Measurements from ENCODE around the gene C15orf40. TPM values are rescaled to one million over a fixed set of nuclear protein-coding genes. Genes with fewer than 3 reads are reported as not detected.
A peak's percentile ranks its signal among the peaks of the same experiment; 100 is the strongest.

The C15orf40 gene
- total and polyA plus RNA-seq, 9 donors: 8.4 to 27.4 (median 18.0) TPM

DNA sequence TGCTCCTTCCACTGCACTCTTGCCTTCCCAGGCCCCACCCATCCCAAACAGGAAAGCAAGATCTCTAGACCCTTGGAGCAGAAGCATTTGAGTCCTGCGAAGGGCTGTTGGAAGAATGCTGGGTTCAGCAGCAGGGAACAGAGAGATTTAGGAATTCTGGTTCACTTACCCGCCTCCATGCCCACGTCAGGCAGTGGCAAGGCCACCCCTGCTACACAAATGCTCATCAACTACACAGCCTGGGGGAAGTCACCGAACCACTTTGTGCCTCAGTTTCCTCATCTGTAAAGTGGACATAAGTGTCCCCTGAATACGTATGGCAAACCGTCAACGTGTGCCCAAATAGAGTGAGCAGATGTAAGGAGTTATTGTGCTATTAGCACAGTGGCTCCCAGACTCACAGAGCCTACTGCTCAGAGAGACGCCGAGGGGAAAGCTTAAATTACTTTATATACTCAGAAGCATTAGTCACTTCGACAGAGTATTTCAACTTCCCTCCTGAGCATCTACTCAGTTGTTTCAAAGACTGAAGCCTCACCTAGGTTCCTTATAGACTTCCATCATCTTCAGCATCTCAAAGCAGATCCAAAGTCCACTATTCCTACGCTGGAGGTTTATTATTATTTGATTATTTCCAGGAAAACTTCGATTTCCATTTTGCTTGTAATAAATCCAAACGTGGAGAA is 59.8 kb downstream of the C15orf40 start:
- H3K27me3 ChIP-seq: no peaks in the 10 kb centered on the region
- intact Hi-C loops (cut with DNase I): no loop called here
- peak overlapping the region; percentile 31 for H3K4me3 ChIP-seq
- H3K4me1 ChIP-seq (ENCODE audit: insufficient read depth): no peaks in the 10 kb centered on the region
- TF ChIP-seq EP300 (IDR thresholded peaks at IDR 0.05) (no peak), POLR2A (IDR thresholded peaks at IDR 0.05) (no peak), CTCF (IDR thresholded peaks at IDR 0.05) (no peak)
- H3K9me3 ChIP-seq: no peaks in the 10 kb centered on the region
- H3K27ac ChIP-seq: no peak overlapping the region
- H3K36me3 ChIP-seq: no peaks in the 10 kb centered on the region
- WGBS, 3 donors: 51 to 58% (median 54%) methylated on average over 13 of the region's 13 CpGs
- no peak for DNase-seq

GRCh38 chr15:82950746-82951370 is 60.6 kb downstream of the C15orf40 start:
- no peaks in the 10 kb centered on the region for H3K9me3 ChIP-seq
- no peak overlapping the region for H3K27ac ChIP-seq
- no peak for DNase-seq
- H3K4me3 ChIP-seq: no peak overlapping the region
- no peak for TF ChIP-seq EP300 (IDR thresholded peaks at IDR 0.05)
- TF ChIP-seq CTCF (IDR thresholded peaks at IDR 0.05): no peak
- no peak for TF ChIP-seq POLR2A (IDR thresholded peaks at IDR 0.05)
- H3K36me3 ChIP-seq: no peaks in the 10 kb centered on the region
- no peaks in the 10 kb centered on the region for H3K4me1 ChIP-seq (ENCODE audit: insufficient read depth)
- intact Hi-C loops (cut with DNase I): no loop called here
- WGBS, 3 donors: 58 to 62% (median 62%) methylated on average over 6 of the region's 6 CpGs
- H3K27me3 ChIP-seq: no peaks in the 10 kb centered on the region

GRCh38 chr15:82950295-82950694 is 61.1 kb downstream of the C15orf40 start:
- Histone ChIP-seq H3K27me3 (no peaks in the 10 kb centered on the region), H3K4me3 (no peak overlapping the region), H3K4me1 (ENCODE audit: insufficient read depth) (no peaks in the 10 kb centered on the region), H3K27ac (no peak overlapping the region), H3K36me3 (no peaks in the 10 kb centered on the region), H3K9me3 (no peaks in the 10 kb centered on the region)
- DNase-seq: no peak
- TF ChIP-seq POLR2A (IDR thresholded peaks at IDR 0.05): no peak
- TF ChIP-seq CTCF (IDR thresholded peaks at IDR 0.05): no peak
- no peak for TF ChIP-seq EP300 (IDR thresholded peaks at IDR 0.05)
- intact Hi-C loops (cut with DNase I): no loop called here
- 72 to 86% (median 82%) methylated on average over 5 of the region's 5 CpGs for WGBS, 3 donors

DNA sequence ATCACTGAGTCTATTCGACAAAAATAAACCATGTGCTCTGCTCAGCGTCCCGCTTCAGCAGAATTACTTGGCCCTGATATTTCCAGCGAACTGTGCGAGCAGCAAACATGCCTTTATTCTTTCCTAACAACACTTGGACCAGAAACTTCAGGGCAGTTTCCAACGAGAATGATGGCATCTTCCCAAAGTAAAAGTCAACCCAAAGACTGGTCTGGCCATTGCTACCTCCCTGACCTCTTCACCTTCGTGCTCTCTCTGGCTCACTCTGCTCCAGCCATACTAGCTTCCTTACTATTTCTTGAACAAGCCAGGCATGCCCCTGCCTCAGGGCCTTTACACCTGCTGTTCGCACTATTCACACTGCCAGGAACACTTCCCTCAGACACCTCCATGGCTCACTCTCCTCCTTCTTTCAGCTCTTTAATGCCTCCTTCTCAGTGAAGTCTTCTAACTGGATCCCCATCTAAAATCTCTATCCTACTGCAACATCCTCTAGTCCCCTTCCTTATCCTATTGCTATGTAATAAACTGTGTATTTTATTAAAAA is 65.2 kb downstream of the C15orf40 start:
- intact Hi-C loops (cut with DNase I): no loop called here
- 88 to 89% (median 89%) methylated on average over 8 of the region's 8 CpGs for WGBS, 3 donors
- TF ChIP-seq CTCF (IDR thresholded peaks at IDR 0.05): no peak
- TF ChIP-seq EP300 (IDR thresholded peaks at IDR 0.05): no peak
- TF ChIP-seq POLR2A (IDR thresholded peaks at IDR 0.05): no peak
- no peaks in the 10 kb centered on the region for H3K4me1 ChIP-seq (ENCODE audit: insufficient read depth)
- H3K27me3 ChIP-seq: no peaks in the 10 kb centered on the region
- no peak overlapping the region for H3K4me3 ChIP-seq
- DNase-seq: no peak
- no peaks in the 10 kb centered on the region for H3K9me3 ChIP-seq
- H3K36me3 ChIP-seq: no peaks in the 10 kb centered on the region
- H3K27ac ChIP-seq: no peak overlapping the region

All from ovary (tissue), 9 donors.